Skeletal muscle satellite cell (primary cell): Measurements from ENCODE around the gene SLC30A7.
"Not testable (repeated sequence)": the region's sequence is repeated elsewhere in the genome, so short reads cannot be mapped to it uniquely, and the experiment has no call there.

Source experiments
- H3K27me3 ChIP-seq: 2 replicates; pipeline ENCODE4 v1.7.0; 2013; ENCODE audit warnings: low read length; ENCODE audit not compliant: control insufficient read depth, insufficient read depth
- H3K36me3 ChIP-seq: 2 replicates; pipeline ENCODE4 v1.7.0; 2013; ENCODE audit warnings: mild to moderate bottlenecking, control low read depth, low read length; ENCODE audit not compliant: insufficient read depth
- H3K4me1 ChIP-seq: 2 replicates; pipeline ENCODE4 v1.7.0; 2013; ENCODE audit warnings: low read length; ENCODE audit not compliant: control insufficient read depth, insufficient read depth
- H3K4me2 ChIP-seq: 2 replicates; pipeline ENCODE4 v1.7.0; 2013; ENCODE audit warnings: mild to moderate bottlenecking, low read length
- H3K4me3 ChIP-seq: 2 replicates; pipeline ENCODE4 v1.7.0; 2013; ENCODE audit warnings: low read length
- H3K9ac ChIP-seq: 2 replicates; pipeline ENCODE4 v1.7.0; 2013; ENCODE audit warnings: mild to moderate bottlenecking, low read depth, low read length, moderate library complexity
- H3K9me3 ChIP-seq: replicated peaks from 2 replicates; pipeline ENCODE4 v1.7.0; 2013; ENCODE audit warnings: mild to moderate bottlenecking, control low read depth, low read length

Gene SLC30A7

DNA sequence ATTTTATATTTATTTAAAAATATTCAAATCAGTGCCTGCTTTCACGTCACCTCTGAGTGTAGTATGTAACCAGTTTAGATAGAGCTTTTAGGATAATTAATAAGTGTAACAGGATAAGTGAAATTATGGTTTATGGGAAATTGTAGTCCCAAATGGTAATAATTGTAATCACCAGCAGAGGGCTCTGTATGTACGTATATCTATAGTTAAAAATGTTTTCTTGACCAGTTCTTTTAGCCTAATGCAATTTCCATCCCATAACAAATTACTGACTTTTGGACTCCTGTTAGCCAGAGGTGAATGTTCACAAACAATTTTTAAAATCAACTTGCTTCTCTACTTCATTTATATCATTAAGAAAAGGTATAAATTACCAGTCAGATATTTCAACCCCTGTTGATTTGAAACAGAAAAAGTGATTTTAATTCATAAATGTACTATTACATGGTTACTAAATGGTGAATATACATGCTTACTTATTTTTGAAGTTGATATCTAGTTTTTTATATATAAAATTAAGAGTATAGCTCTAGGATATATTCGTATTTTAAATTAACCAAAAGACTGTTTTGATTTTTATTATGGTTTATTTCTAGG, 25.3 kb downstream of the SLC30A7 start:
- Histone ChIP-seq H3K27me3 (no peaks in the 10 kb centered on the region), H3K36me3 (peaks cover 52% of the 10 kb centered on the region), H3K4me3 (no peak overlapping the region), H3K9me3 (no peaks in the 10 kb centered on the region), H3K4me2 (no peak overlapping the region), H3K4me1 (peaks cover 5% of the 10 kb centered on the region), H3K9ac (no peak overlapping the region)

DNA sequence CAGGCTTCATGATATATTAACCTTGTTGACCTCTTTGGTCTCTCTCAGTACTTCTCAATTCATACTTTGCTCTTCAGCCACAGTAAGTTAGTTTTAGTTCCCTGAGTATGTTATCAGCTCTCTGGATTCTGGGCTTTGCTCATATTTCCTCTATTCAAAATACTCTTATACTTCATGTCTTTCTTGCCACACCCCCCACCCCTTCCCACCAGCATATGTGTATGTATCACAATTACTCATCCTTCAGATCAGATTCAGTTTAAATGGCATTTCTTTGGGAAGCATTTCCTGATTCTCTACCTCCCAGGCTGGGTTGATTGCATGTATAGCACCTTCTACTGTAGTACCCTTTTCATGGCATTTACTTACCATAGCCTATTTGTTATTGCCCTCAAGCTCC, 28.3 kb downstream of the SLC30A7 start:
- peaks cover 5% of the 10 kb centered on the region for H3K4me1 ChIP-seq
- no peak overlapping the region for H3K9ac ChIP-seq
- no peak overlapping the region for H3K4me3 ChIP-seq
- no peaks in the 10 kb centered on the region for H3K27me3 ChIP-seq
- no peaks in the 10 kb centered on the region for H3K9me3 ChIP-seq
- peaks cover 42% of the 10 kb centered on the region for H3K36me3 ChIP-seq
- H3K4me2 ChIP-seq: no peak overlapping the region

DNA sequence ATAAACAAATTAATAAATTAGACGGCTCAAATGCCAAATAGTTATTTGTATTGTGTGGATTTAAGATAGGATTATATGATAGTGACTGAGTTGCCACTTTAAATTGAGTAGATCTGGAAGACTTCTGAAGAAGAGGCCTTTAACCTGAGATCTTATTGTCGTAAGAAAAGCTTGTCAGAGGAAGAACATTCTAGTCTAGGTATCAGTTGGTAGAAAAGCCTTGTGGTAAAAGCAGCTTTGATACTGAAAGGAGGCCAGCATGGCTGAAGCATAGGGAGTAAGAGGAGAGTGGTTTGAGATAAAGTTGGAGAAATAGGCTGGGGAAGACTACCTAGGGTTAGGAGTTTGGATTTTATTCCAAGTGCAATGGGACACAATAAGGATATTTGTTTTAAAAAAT, 29.1 kb downstream of the SLC30A7 start:
- no peak overlapping the region for H3K9ac ChIP-seq
- H3K36me3 ChIP-seq: peaks cover 42% of the 10 kb centered on the region
- H3K4me1 ChIP-seq: peaks cover 5% of the 10 kb centered on the region
- no peaks in the 10 kb centered on the region for H3K27me3 ChIP-seq
- no peaks in the 10 kb centered on the region for H3K9me3 ChIP-seq
- H3K4me3 ChIP-seq: no peak overlapping the region
- no peak overlapping the region for H3K4me2 ChIP-seq

DNA sequence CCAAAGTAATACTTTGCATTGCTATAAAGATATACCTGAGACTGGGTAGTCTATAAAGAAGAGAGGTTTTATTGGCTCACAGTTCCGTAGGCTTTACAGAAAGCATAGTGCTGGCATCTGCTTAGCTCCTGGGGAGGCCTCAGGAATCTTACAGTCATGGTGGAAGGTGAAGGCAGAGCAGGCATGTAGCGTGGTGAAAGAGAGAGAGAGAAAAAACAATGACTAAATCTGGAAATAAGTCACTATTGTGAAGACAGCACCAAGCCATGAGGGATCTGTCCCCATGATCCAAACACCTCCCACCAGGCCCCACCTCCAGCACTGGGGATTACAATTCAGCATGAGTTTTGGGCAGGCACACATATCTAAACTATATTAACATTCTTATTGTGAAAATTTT, 30.4 kb downstream of the SLC30A7 start:
- peaks cover 5% of the 10 kb centered on the region for H3K4me1 ChIP-seq
- H3K27me3 ChIP-seq: no peaks in the 10 kb centered on the region
- H3K9me3 ChIP-seq: no peaks in the 10 kb centered on the region
- no peak overlapping the region for H3K9ac ChIP-seq
- H3K36me3 ChIP-seq: peaks cover 47% of the 10 kb centered on the region
- H3K4me2 ChIP-seq: no peak overlapping the region
- no peak overlapping the region for H3K4me3 ChIP-seq

DNA sequence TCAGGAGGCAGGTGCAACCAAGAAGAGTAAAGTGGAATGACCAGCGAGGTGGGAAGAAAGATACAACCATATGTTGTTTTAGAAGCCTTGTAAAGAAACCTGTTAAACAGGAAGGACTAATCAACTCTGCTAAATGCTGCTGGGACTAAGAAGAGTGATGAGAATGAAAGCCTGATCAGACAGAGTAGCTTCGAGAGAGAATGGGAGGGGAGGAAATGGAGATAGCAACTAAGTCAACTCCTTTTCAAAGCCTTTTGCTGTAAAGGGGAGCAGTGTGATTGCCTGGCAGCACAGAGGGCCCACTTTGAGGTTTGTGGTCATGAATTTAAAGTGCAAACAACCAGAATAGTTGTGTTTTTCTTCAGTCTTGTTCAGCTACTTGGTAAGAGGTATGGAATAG, 31.4 kb downstream of the SLC30A7 start:
- H3K4me1 ChIP-seq: peaks cover 5% of the 10 kb centered on the region
- no peaks in the 10 kb centered on the region for H3K9me3 ChIP-seq
- H3K36me3 ChIP-seq: peaks cover 45% of the 10 kb centered on the region
- H3K27me3 ChIP-seq: no peaks in the 10 kb centered on the region
- no peak overlapping the region for H3K4me3 ChIP-seq
- no peak overlapping the region for H3K9ac ChIP-seq
- no peak overlapping the region for H3K4me2 ChIP-seq

DNA sequence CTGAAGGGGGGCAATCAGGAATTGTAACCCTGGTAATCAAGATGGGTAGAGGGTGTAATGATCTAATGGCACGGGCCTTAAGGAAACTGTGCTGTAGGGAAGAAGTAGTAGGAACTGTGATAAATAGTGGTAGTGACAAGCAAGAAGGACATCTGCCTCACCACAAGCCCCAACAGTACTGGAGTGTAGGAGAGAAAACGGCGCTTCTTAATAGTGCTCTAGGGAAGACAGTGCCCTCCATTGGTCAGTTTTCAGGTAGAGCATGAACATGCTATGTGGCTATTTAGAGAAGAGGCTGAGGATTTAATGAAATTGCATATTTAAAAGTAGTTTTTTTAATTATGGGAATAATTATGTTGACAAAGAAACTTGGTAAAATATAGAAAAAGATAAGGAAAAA, 32.2 kb downstream of the SLC30A7 start:
- Histone ChIP-seq H3K27me3 (no peaks in the 10 kb centered on the region), H3K4me1 (peaks cover 5% of the 10 kb centered on the region), H3K36me3 (peaks cover 46% of the 10 kb centered on the region), H3K4me3 (no peak overlapping the region), H3K4me2 (no peak overlapping the region), H3K9me3 (no peaks in the 10 kb centered on the region), H3K9ac (no peak overlapping the region)

DNA sequence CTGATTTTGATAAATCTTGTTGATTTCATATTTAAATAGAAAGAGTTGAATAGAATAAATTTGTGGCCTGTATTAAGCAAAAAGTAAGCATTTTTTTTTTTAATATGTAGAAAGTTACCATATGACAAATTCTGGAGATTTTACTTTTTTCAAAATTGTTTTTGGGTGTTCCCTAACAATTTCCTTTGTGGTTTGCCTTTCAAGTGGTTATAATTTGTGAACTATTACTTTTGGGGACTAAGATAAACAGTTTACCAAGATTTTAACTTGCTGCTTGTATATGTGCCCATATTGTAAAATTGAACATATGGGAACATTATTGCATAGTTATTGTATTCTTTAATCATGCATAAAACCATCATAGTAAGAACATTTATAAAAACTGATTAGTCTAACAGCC, 34.6 kb downstream of the SLC30A7 start:
- Histone ChIP-seq H3K9ac (no peak overlapping the region), H3K27me3 (no peaks in the 10 kb centered on the region), H3K36me3 (peaks cover 32% of the 10 kb centered on the region), H3K4me2 (no peak overlapping the region), H3K9me3 (no peaks in the 10 kb centered on the region), H3K4me1 (no peaks in the 10 kb centered on the region), H3K4me3 (no peak overlapping the region)

DNA sequence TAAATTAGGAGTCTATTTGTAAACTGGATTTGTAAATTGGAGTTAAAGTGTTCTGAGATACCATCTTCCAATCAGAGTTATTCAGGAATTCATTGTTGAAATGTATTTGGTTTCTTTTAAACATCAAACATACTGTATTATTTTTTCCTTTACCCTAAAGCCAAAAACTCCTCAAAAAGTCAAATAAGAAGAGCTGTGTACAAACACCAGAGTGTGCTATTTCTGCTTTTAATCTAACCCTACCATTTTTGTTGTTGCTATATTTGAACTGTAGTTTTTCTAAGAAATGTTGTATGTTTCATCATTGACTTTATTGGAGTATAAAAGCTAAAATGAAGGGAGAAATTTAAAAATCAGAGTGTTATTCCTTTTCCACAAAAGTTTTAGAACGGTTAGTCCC, 35.8 kb downstream of the SLC30A7 start:
- peaks cover 30% of the 10 kb centered on the region for H3K36me3 ChIP-seq
- no peaks in the 10 kb centered on the region for H3K4me1 ChIP-seq
- H3K9ac ChIP-seq: no peak overlapping the region
- no peaks in the 10 kb centered on the region for H3K27me3 ChIP-seq
- no peak overlapping the region for H3K4me3 ChIP-seq
- no peaks in the 10 kb centered on the region for H3K9me3 ChIP-seq
- no peak overlapping the region for H3K4me2 ChIP-seq

DNA sequence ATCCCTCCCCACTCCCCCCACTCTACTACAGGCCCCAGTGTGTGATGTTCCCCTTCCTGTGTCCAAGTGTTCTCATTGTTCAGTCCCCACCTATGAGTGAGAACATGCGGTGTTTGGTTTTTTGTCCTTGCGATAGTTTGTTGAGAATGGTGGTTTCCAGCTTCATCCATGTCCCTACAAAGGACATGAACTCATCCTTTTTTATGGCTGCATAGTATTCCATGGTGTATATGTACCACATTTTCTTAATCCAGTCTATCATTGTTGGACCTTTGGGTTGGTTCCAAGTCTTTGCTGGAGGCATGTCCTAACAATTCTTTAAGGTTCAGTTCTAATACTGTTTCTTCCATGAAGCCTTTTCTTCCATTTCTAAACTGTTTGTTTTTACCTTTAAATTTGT, 37.7 kb downstream of the SLC30A7 start:
- not testable (repeated sequence) for H3K4me3 ChIP-seq, H3K4me1 ChIP-seq
- peaks cover 43% of the 10 kb centered on the region for H3K36me3 ChIP-seq

DNA sequence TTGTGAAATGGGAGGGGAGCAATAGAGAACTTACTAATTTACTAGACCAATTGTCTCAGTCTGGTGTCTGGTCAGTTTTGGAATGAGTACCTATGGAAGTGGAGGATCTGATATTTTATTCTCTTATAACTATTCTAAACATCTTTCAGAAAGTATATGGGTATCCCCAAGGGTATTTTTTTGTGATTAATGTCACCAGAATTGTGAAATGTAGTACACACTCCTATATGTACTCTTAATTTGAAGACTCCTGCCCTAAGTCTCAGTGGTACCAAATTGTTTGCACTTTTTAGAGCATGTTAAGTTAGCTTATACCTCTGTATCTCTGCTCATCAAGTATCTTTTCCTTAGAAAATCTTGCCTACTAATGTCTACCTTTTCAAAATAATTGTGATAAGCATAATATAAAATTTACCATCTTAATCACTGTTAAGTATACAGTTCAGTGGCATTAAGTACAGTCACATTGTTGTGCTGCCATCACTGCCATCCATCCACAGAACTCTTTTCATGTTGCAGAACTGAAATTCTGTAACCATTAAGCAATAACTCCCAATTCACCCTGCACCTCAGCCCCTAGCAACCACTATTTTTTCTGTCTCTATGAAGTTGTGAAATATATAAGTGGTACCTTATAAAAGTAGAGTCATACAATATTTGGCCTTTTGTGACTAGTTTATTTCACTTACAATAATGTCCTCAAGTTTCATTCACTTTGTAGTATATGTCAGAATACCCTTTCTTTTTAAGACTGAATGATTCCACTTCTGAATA, 40.5 kb downstream of the SLC30A7 start:
- Histone ChIP-seq H3K36me3 (peaks cover 44% of the 10 kb centered on the region), H3K27me3 (no peaks in the 10 kb centered on the region), H3K4me2 (no peak overlapping the region), H3K9me3 (no peaks in the 10 kb centered on the region), H3K4me3 (no peak overlapping the region), H3K9ac (no peak overlapping the region), H3K4me1 (no peaks in the 10 kb centered on the region)

More for the DNA sequence above, 37.7 kb downstream of the SLC30A7 start:
- not testable (repeated sequence) for H3K4me2 ChIP-seq, H3K9ac ChIP-seq, H3K9me3 ChIP-seq, H3K27me3 ChIP-seq

DNA sequence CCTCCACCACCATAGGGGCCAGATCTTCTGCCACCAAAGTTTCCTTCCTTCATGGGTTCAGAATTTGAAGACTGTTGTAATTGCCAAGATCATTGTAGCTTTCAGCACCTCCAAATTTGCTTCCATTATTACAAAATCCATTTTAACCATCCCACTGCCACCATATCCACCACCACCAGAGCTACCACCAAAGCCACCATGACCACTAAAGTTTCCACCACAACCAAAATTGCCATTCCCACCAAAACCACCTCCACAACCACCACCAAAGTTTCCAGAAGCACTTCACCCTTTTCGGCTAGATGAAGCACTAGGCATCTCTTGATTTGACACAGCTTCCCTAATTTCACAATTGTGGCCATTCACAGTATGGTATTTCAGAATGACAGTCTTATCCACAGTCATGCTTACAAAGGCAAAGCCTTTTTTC, 45.2 kb downstream of the SLC30A7 start:
- Histone ChIP-seq H3K27me3 (no peaks in the 10 kb centered on the region), H3K4me1 (peaks cover 6% of the 10 kb centered on the region), H3K36me3 (peaks cover 47% of the 10 kb centered on the region), H3K9ac (no peak overlapping the region), H3K4me3 (no peak overlapping the region), H3K4me2 (no peak overlapping the region), H3K9me3 (no peaks in the 10 kb centered on the region)
